ENCODE measurements around the gene CHN2.

CHN2 gene

GRCh38 chr7:29281782-29282541, 87.4 kb downstream of the CHN2 start:
- no peak for TF ChIP-seq CTCF (IDR thresholded peaks at IDR 0.05; ENCODE audit: control extremely low read depth, extremely low read depth, low read depth, missing control alignments)
- ChIA-PET POLR2A (no interaction called here), CTCF (interaction anchor here (1.3 kb wide), 1 partner anchor 11 kb away, joined by 4 read pairs; no protein-coding TSS in a partner anchor)
- DNase-seq (ENCODE audit: extremely low spot score): no peak

- DNase-seq (ENCODE audit: extremely low spot score): peak; percentile 20
- POLR2A ChIA-PET: no interaction called here
- CTCF ChIA-PET: interaction anchor here (1.3 to 2.3 kb wide), 4 partner anchors 10 to 361 kb away, joined by 3 to 8 read pairs (median 4); no protein-coding TSS in a partner anchor
- TF ChIP-seq CTCF (IDR thresholded peaks at IDR 0.05; ENCODE audit: control extremely low read depth, extremely low read depth, low read depth, missing control alignments): no peak
Observed at GRCh38 chr7:29282819-29283414, 88.3 kb downstream of the CHN2 start.

GRCh38 chr7:29284696-29285443, 90.3 kb downstream of the CHN2 start:
- DNase-seq (ENCODE audit: extremely low spot score): no peak
- no peak for TF ChIP-seq CTCF (IDR thresholded peaks at IDR 0.05; ENCODE audit: control extremely low read depth, extremely low read depth, low read depth, missing control alignments)
- ChIA-PET CTCF (interaction anchor here (0.9 to 2.3 kb wide), 5 partner anchors 12 to 358 kb away, joined by 3 to 8 read pairs (median 4); no protein-coding TSS in a partner anchor), POLR2A (no interaction called here)

- no peak for DNase-seq (ENCODE audit: extremely low spot score)
- CTCF ChIA-PET: no interaction called here
- no peak for TF ChIP-seq CTCF (IDR thresholded peaks at IDR 0.05; ENCODE audit: control extremely low read depth, extremely low read depth, low read depth, missing control alignments)
- POLR2A ChIA-PET: no interaction called here
Observed at GRCh38 chr7:29285444-29285793, 90.8 kb downstream of the CHN2 start.

GRCh38 chr7:29285861-29286260, 91.3 kb downstream of the CHN2 start:
- ChIA-PET POLR2A (no interaction called here), CTCF (no interaction called here)
- DNase-seq (ENCODE audit: extremely low spot score): no peak
- TF ChIP-seq CTCF (IDR thresholded peaks at IDR 0.05; ENCODE audit: control extremely low read depth, extremely low read depth, low read depth, missing control alignments): no peak

- DNase-seq (ENCODE audit: extremely low spot score): no peak
- no peak for TF ChIP-seq CTCF (IDR thresholded peaks at IDR 0.05; ENCODE audit: control extremely low read depth, extremely low read depth, low read depth, missing control alignments)
- ChIA-PET POLR2A (no interaction called here), CTCF (no interaction called here)
Observed at GRCh38 chr7:29287366-29287765, 92.8 kb downstream of the CHN2 start.

Measured in GM10248 (cell line).